Measurements from ENCODE around the gene INPP1.

DNA sequence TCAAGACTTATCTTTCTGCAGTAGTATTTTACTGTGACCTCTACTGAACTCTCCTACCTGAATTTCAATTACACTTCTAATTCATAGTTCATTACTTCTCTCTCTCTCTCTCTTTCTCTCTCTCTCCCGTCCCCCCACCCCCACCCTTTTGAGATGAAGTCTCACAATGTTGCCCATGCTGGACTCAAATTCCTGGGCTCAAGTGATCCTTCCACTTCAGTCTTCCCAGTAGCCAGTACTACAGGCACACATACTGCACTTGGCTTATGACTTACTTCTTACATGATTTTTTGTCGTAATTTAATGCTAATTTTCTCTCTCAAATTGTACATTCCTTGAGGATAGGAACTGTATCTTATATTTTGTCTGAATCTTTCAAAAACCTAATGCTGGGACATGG lies 17.8 kb upstream of the INPP1 start:
- TF ChIP-seq, protein P1, sequence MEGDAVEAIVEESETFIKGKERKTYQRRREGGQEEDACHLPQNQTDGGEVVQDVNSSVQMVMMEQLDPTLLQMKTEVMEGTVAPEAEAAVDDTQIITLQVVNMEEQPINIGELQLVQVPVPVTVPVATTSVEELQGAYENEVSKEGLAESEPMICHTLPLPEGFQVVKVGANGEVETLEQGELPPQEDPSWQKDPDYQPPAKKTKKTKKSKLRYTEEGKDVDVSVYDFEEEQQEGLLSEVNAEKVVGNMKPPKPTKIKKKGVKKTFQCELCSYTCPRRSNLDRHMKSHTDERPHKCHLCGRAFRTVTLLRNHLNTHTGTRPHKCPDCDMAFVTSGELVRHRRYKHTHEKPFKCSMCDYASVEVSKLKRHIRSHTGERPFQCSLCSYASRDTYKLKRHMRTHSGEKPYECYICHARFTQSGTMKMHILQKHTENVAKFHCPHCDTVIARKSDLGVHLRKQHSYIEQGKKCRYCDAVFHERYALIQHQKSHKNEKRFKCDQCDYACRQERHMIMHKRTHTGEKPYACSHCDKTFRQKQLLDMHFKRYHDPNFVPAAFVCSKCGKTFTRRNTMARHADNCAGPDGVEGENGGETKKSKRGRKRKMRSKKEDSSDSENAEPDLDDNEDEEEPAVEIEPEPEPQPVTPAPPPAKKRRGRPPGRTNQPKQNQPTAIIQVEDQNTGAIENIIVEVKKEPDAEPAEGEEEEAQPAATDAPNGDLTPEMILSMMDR (IDR thresholded peaks at IDR 0.05) = no peak
- no peak for TF ChIP-seq POLR2A (IDR thresholded peaks at IDR 0.05)

Data from right lobe of liver (tissue), 4 donors.